Omental fat pad (tissue), 4 donors: ENCODE measurements around the gene LRRC75B. TPM values are rescaled to one million over a fixed set of nuclear protein-coding genes. Genes with fewer than 3 reads are reported as not detected.
A peak's percentile ranks its signal among the peaks of the same experiment; 100 is the strongest.

Experiments
- ATAC-seq: fragments of 150-250 bp; one replicate; pipeline ENCODE4 v1.9.1; 2016; ENCODE audit warnings: mild to moderate bottlenecking, moderate library complexity; ENCODE audit not compliant: low FRiP score
- DNase-seq: peaks from one replicate; pipeline ENCODE4 v3.0.0-alpha.2; 2019; ENCODE audit warnings: low spot score
- CTCF ChIP-seq, 3 donors: fragments of 450-650 bp; IDR thresholded peaks; one replicate each; pipeline ENCODE4 v1.5.1; 2016 to 2017; ENCODE audit warnings: antibody characterized with exemption in 3 of 3, mild to moderate bottlenecking in 3 of 3, moderate library complexity in 2 of 3
- total RNA-seq, 4 donors: library from RNA; depleted of rRNA; stranded (reverse); fragments of >200 nt; gene quantifications; one replicate each; pipeline ENCODE4 v1.1.0, GENCODE V29; 2016

Gene LRRC75B
- total RNA-seq, 4 donors from 2014 or later, result 4.1 to 7.0 (median 5.7) TPM

DNA sequence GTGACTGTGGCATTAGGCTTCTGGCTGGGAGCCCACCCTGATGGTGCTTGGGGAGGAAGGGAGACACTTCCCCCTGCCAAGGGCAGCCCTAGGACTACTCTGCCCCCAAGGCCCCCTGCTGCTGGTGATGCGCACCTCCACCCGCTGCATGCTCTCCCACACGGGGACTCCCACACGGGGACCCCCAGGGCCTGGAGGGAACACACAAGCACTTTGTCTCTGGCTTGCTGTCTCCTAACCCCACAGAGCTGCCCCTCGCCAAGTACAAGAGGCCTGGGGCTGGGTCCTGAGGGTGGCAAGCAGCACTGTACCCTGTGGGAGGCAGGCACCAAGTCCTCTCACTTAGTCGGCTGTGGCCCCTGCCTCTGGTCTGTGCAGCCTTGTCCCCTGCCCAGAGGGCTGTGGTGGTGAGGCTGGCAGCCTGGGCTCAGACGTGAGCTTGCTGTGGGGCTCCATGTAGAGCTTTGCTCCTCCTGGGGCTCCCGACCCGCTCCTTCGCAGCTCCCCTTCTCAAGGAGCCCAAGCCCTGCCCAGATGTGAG is 7.9 kb downstream of the LRRC75B start:
- ATAC-seq (no peak), DNase-seq (no peak)
- no peak for TF ChIP-seq CTCF (IDR thresholded peaks at IDR 0.05)

DNA sequence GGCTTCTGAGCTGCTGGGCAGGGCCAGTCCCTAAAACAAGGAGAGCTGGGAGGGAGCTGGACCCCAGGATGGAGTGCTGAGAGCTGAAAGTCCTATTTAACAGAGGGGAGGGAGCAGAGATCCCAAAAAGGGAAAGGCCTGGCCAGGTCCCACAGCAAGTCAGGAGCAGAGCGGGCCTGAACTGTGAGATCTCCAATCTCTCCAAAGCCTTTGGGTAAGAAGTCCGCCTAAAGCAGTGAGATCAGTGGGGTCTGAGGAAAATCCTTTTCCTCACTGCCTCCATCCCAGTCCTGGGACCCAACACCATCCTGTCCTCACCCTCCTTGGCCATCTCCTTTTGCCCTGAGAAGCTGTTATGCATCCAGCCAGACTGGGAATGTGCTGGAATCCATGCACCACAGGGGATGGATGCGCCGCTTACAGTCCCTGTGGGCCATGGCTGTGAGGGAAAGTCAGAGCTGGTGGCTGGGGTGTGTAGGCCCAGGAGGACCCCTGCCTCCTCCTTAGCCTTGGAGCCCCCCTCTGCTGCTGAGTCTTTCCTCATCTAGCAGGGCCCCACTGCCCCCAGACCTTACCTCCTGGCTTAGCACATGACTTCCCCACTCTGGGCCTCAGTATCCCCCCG is 8.6 kb downstream of the LRRC75B start:
- TF ChIP-seq CTCF (IDR thresholded peaks at IDR 0.05), result no peak
- DNase-seq (no peak), ATAC-seq (no peak)

- TF ChIP-seq CTCF (IDR thresholded peaks at IDR 0.05), result no peak
- ATAC-seq (no peak), DNase-seq (no peak)
These were observed 9.4 kb downstream of the LRRC75B start for GRCh38 chr22:24583221-24584165.

- TF ChIP-seq CTCF (IDR thresholded peaks at IDR 0.05), result no peak
- no peak for ATAC-seq
- DNase-seq, result no peak
These were observed 10.6 kb downstream of the LRRC75B start for GRCh38 chr22:24582056-24582814.

DNA sequence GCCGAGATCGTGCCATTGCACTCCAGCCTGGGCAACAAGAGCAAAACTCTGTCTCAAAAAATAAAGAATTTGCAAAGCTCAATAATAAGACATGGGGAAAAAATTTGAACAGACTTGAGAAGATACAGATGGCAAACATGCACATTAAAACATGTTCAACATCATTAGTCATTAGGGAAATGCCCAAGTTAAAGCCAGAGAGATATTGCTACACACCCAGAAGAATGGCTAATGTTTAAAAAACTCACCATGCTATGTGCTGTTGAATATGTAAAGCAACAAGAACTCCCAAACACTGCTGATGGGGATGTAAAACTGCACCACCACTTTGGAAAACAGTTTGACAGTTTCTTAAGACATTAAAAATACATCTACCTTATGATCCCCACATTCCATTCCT is 12.6 kb downstream of the LRRC75B start:
- no peak for TF ChIP-seq CTCF (IDR thresholded peaks at IDR 0.05)
- ATAC-seq (peak; percentile 60), DNase-seq (no peak)

DNA sequence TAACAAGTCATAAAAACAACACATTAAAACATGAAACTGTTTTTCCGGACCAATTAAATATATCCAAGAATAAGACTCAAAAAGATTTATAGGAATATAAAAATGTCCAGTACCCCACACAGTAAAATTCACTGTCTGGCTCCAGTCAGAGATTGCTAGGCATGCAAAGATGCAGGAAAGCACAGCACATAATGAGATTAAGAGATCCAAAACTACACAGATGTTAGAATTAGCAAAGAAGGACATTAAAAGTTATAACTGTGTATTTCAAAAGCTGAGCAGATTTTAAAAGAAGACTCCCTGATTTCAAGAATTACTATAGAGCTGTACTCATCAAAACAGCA is 13.6 kb downstream of the LRRC75B start:
- no peak for TF ChIP-seq CTCF (IDR thresholded peaks at IDR 0.05)
- no peak for DNase-seq

More for the DNA sequence above, 13.6 kb downstream of the LRRC75B start:
- ATAC-seq, result no peak
